ENCODE measurements around the gene SIAH3. TPM values are rescaled to one million over a fixed set of nuclear protein-coding genes. Genes with fewer than 3 reads are reported as not detected.

SIAH3 gene
- total and polyA plus RNA-seq, 10 of the 15 experiments (the other 5 are each of a cell fraction or from before 2014, with no cell fraction given) = not detected

- FAIRE-seq (no peak), ATAC-seq (no peak), DNase-seq (ENCODE audit: low read depth, low spot score) (no peak)
- no peaks in the 10 kb centered on the region for H3K36me3 ChIP-seq (ENCODE audit: control insufficient read depth in 2 of 2, insufficient read depth in 2 of 2, low read length in 1 of 2)
- no peak overlapping the region for H3K9ac ChIP-seq (ENCODE audit: control insufficient read depth, insufficient read depth, low read length)
- no peaks in the 10 kb centered on the region for H4K20me1 ChIP-seq (ENCODE audit: control insufficient read depth, insufficient read depth)
- H2AFZ ChIP-seq (ENCODE audit: control insufficient read depth, low read depth, low read length) = no peak overlapping the region
- no peaks in the 10 kb centered on the region; a peak in 2 of 4 replicates for H3K27me3 ChIP-seq (replicated peaks in 1 of 2; ENCODE audit: control insufficient read depth in 2 of 2, insufficient read depth in 2 of 2, low read length in 1 of 2)
- no peak overlapping the region for H3K4me2 ChIP-seq (ENCODE audit: control insufficient read depth, insufficient read depth)
- POLR2A ChIA-PET = no interaction called here
- in situ Hi-C loops (cut with MboI) (no loop called here), intact Hi-C loops (cut with micrococcal nuclease; ENCODE audit: unreplicated experiment) (no loop called here)
- CTCF ChIA-PET = no interaction called here
- WGBS (ENCODE audit: insufficient coverage, insufficient replicate concordance, low lambda C conversion rate, missing lambda C conversion rate) = 0% methylated on average over 2 of the region's 2 CpGs
- no peaks in the 10 kb centered on the region for H3K9me3 ChIP-seq (replicated peaks; ENCODE audit: control insufficient read depth, insufficient read depth, low read length)
- SMC1A ChIA-PET (ENCODE audit: uncharacterized antibody, unreplicated experiment) = no interaction called here
- no peak overlapping the region for H3K4me3 ChIP-seq
- no TSS peak for BruUV-seq (replicated peaks)
- no peak overlapping the region for H3K27ac ChIP-seq (ENCODE audit: control insufficient read depth, insufficient read depth)
- TF ChIP-seq ZNF24 (IDR thresholded peaks at IDR 0.05) (no peak), HDAC2 (IDR thresholded peaks at IDR 0.05) (no peak), ATF7 (IDR thresholded peaks at IDR 0.05; ENCODE audit: low read depth) (no peak), BCL11A (IDR thresholded peaks at IDR 0.05; ENCODE audit: low read depth, low read length) (no peak), ELK1 (IDR thresholded peaks at IDR 0.05; ENCODE audit: low read depth, low read length) (no peak), NFIC (IDR thresholded peaks at IDR 0.05; ENCODE audit: low read depth, low read length) (no peak), HSF1 (IDR thresholded peaks at IDR 0.05; ENCODE audit: low read depth, low read length) (no peak), RELB (IDR thresholded peaks at IDR 0.05; ENCODE audit: low read depth) (no peak), ZBED1 (IDR thresholded peaks at IDR 0.05; ENCODE audit: borderline replicate concordance) (no peak), EZH2 (IDR thresholded peaks at IDR 0.05; ENCODE audit: borderline replicate concordance, control insufficient read depth, low read depth, low read length) (no peak)
- RAD21 ChIA-PET (ENCODE audit: unreplicated experiment) = no interaction called here
- no peaks in the 10 kb centered on the region for H3K4me1 ChIP-seq (ENCODE audit: control insufficient read depth, insufficient read depth, low read length)
- no peaks in the 10 kb centered on the region for H3K79me2 ChIP-seq (ENCODE audit: control insufficient read depth, insufficient read depth, low read length)
These were observed 63.5 kb downstream of the SIAH3 start for GRCh38 chr13:45788011-45788410.

All from GM12878 (cell line).